ENCODE results near the gene AAGAB.

The AAGAB gene

GRCh38 chr15:67179411-67179995 lies 75.0 kb downstream of the AAGAB start:
- ATAC-seq (ENCODE audit: low read depth) = no peak
- Histone ChIP-seq H3K4me1 (ENCODE audit: insufficient read depth, poor library complexity, severe bottlenecking) (peaks cover 39% of the 10 kb centered on the region), H3K27ac (ENCODE audit: poor library complexity, severe bottlenecking) (peak overlapping the region; percentile 84)

GRCh38 chr15:67178569-67179210 lies 75.8 kb downstream of the AAGAB start:
- DNase-seq (ENCODE audit: low spot score) = peak; percentile 81
- peak overlapping the region; percentile 84 for H3K27ac ChIP-seq (ENCODE audit: poor library complexity, severe bottlenecking)
- H3K4me3 ChIP-seq (ENCODE audit: severe bottlenecking) = no peak overlapping the region
- H3K36me3 ChIP-seq (ENCODE audit: low read depth) = peaks cover 74% of the 10 kb centered on the region
- no peaks in the 10 kb centered on the region for H3K27me3 ChIP-seq (ENCODE audit: insufficient read depth, poor library complexity, severe bottlenecking)
- no peaks in the 10 kb centered on the region for H3K9me3 ChIP-seq (ENCODE audit: severe bottlenecking)
- H3K4me1 ChIP-seq (ENCODE audit: insufficient read depth, poor library complexity, severe bottlenecking) = peaks cover 47% of the 10 kb centered on the region
- peak; percentile 63 for ATAC-seq (ENCODE audit: low read depth)
- no peak for TF ChIP-seq CTCF (IDR thresholded peaks at IDR 0.05; ENCODE audit: poor library complexity, severe bottlenecking)

More at GRCh38 chr15:67179411-67179995, 75.0 kb downstream of the AAGAB start:
- peaks cover 79% of the 10 kb centered on the region for H3K36me3 ChIP-seq (ENCODE audit: low read depth)
- H3K4me3 ChIP-seq (ENCODE audit: severe bottlenecking) = no peak overlapping the region
- H3K9me3 ChIP-seq (ENCODE audit: severe bottlenecking) = no peaks in the 10 kb centered on the region
- no peak for TF ChIP-seq CTCF (IDR thresholded peaks at IDR 0.05; ENCODE audit: poor library complexity, severe bottlenecking)
- H3K27me3 ChIP-seq (ENCODE audit: insufficient read depth, poor library complexity, severe bottlenecking) = no peaks in the 10 kb centered on the region
- no peak for DNase-seq (ENCODE audit: low spot score)

- ATAC-seq (ENCODE audit: low read depth) (no peak), DNase-seq (ENCODE audit: low spot score) (no peak)
- Histone ChIP-seq H3K4me1 (ENCODE audit: insufficient read depth, poor library complexity, severe bottlenecking) (peaks cover 48% of the 10 kb centered on the region), H3K9me3 (ENCODE audit: severe bottlenecking) (no peaks in the 10 kb centered on the region), H3K4me3 (ENCODE audit: severe bottlenecking) (no peak overlapping the region), H3K27ac (ENCODE audit: poor library complexity, severe bottlenecking) (peak overlapping the region; percentile 84), H3K36me3 (ENCODE audit: low read depth) (peaks cover 67% of the 10 kb centered on the region), H3K27me3 (ENCODE audit: insufficient read depth, poor library complexity, severe bottlenecking) (no peaks in the 10 kb centered on the region)
- TF ChIP-seq CTCF (IDR thresholded peaks at IDR 0.05; ENCODE audit: poor library complexity, severe bottlenecking) = no peak
Measured at GRCh38 chr15:67177752-67178151, 76.7 kb downstream of the AAGAB start.

GRCh38 chr15:67176195-67176971 lies 78.1 kb downstream of the AAGAB start:
- Histone ChIP-seq H3K4me3 (ENCODE audit: severe bottlenecking) (no peak overlapping the region), H3K27me3 (ENCODE audit: insufficient read depth, poor library complexity, severe bottlenecking) (no peaks in the 10 kb centered on the region), H3K9me3 (ENCODE audit: severe bottlenecking) (no peaks in the 10 kb centered on the region), H3K27ac (ENCODE audit: poor library complexity, severe bottlenecking) (peak overlapping the region; percentile 84), H3K4me1 (ENCODE audit: insufficient read depth, poor library complexity, severe bottlenecking) (peaks cover 48% of the 10 kb centered on the region), H3K36me3 (ENCODE audit: low read depth) (peaks cover 66% of the 10 kb centered on the region)
- DNase-seq (ENCODE audit: low spot score) = no peak
- ATAC-seq (ENCODE audit: low read depth) = no peak
- no peak for TF ChIP-seq CTCF (IDR thresholded peaks at IDR 0.05; ENCODE audit: poor library complexity, severe bottlenecking)
